K562 (cell line): Measurements from ENCODE around the gene BNC2. TPM values are rescaled to one million over a fixed set of nuclear protein-coding genes. Genes with fewer than 3 reads are reported as not detected.

Source experiments
- ATAC-seq: fragments of 200-7000 bp; cut with Tn5 transposase; 3 replicates; pipeline ENCODE4 v1.9.1; 2020; ENCODE audit warnings: moderate library complexity
- BruUV-seq: library from RNA; stranded (reverse); fragments of 400-500 nt; replicated peaks from 2 replicates; lab custom pipeline; 2021; lab: Mats Ljungman, UMichigan
- CTCF ChIA-PET: fragments of 300-600 bp; formaldehyde crosslinking; extraction: SDS; loops from one replicate; lab custom pipeline; 2021; ENCODE audit warnings: low intra/inter-chr PET ratio; lab: Yijun Ruan, JAX
- POLR2A ChIA-PET: fragments of 300-600, 350-650 bp; sonication (Branson Sonifier 250); formaldehyde crosslinking; extraction: SDS; loops from one replicate; lab custom pipeline; 2021; ENCODE audit warnings: antibody characterized with exemption, inconsistent platforms; lab: Yijun Ruan, JAX
- DNase-seq, 4 experiments: peaks; one replicate each; pipeline versions ENCODE4 v3.0.0 to v3.0.0-alpha.2; 2011 to 2018; ENCODE audit warnings: low spot score in 3 of 4, mixed read lengths in 3 of 4; ENCODE audit errors: extremely low read depth in 1 of 4
- FAIRE-seq: peaks from 2 replicates; lab custom pipeline; 2011; peaks lifted over from hg19 to GRCh38; lab: Jason Lieb, UNC
- H2AFZ ChIP-seq: 2 replicates; pipeline ENCODE4 v1.6.0; 2011; ENCODE audit warnings: low read depth, low read length, control low read depth, inconsistent platforms
- H3K27ac ChIP-seq: fragments of 200-600 bp; 3 replicates; pipeline ENCODE4 v1.8.0; 2011; ENCODE audit warnings: low read depth, mild to moderate bottlenecking, control low read depth, inconsistent platforms, low read length, moderate library complexity, mixed read lengths; ENCODE audit errors: extremely low read depth
- H3K27me3 ChIP-seq, 2 experiments: fragments of 300-600 bp in 1 of 2; 2 replicates in 1 of 2; 3 replicates in 1 of 2; pipeline versions ENCODE4 v1.6.0 to v1.8.0; 2011; ENCODE audit warnings: inconsistent platforms in 2 of 2, low read length in 2 of 2, mild to moderate bottlenecking in 1 of 2, mixed read lengths in 1 of 2, moderate library complexity in 1 of 2; ENCODE audit not compliant: control insufficient read depth in 2 of 2, insufficient read depth in 2 of 2
- H3K36me3 ChIP-seq: fragments of 300-600 bp; 3 replicates; pipeline ENCODE4 v1.8.0; 2011; ENCODE audit warnings: mild to moderate bottlenecking, low read length, inconsistent platforms; ENCODE audit not compliant: control insufficient read depth, insufficient read depth
- H3K4me1 ChIP-seq, 2 experiments: fragments of 200-600 bp in 1 of 2; replicated peaks in 1 of 2; 2 replicates in 1 of 2; 3 replicates in 1 of 2; pipeline versions ENCODE4 v1.5.1 to v1.8.0; 2011; ENCODE audit warnings: inconsistent platforms in 2 of 2, low read length in 2 of 2, mild to moderate bottlenecking in 1 of 2, mixed read lengths in 1 of 2, moderate library complexity in 1 of 2; ENCODE audit not compliant: control insufficient read depth in 2 of 2, insufficient read depth in 2 of 2
- H3K4me2 ChIP-seq: 2 replicates; pipeline ENCODE4 v1.6.1; 2011; ENCODE audit warnings: low read length, control low read depth, inconsistent platforms, mixed read lengths; ENCODE audit not compliant: insufficient read depth
- H3K4me3 ChIP-seq: fragments of 200-600 bp; sonication (generic), shearing (Covaris generic); 2 replicates; pipeline ENCODE4 v1.5.1; 2016; ENCODE audit warnings: control low read depth, inconsistent platforms
- H3K79me2 ChIP-seq: fragments of 200-600 bp; 3 replicates; pipeline ENCODE4 v1.8.0; 2011; ENCODE audit warnings: low read length, inconsistent platforms; ENCODE audit not compliant: control insufficient read depth, insufficient read depth
- H3K9ac ChIP-seq, 2 experiments: 2 replicates each; pipeline versions ENCODE4 v1.6.0 to v1.6.1; 2011; ENCODE audit warnings: low read depth in 2 of 2, low read length in 2 of 2, control low read depth in 1 of 2, inconsistent platforms in 1 of 2, mild to moderate bottlenecking in 1 of 2, mixed read lengths in 1 of 2; ENCODE audit not compliant: insufficient read depth in 1 of 2
- H3K9me1 ChIP-seq: one replicate; pipeline ENCODE4 v1.6.0; 2011; ENCODE audit warnings: inconsistent platforms, mild to moderate bottlenecking, low read length, moderate library complexity; ENCODE audit not compliant: control insufficient read depth, insufficient read depth
- H3K9me3 ChIP-seq: replicated peaks from 2 replicates; pipeline ENCODE4 v1.5.1; 2011; ENCODE audit warnings: low read depth, low read length, inconsistent platforms; ENCODE audit not compliant: control insufficient read depth, insufficient read depth
- H4K20me1 ChIP-seq: replicated peaks from 2 replicates; pipeline ENCODE4 v1.6.1; 2011; ENCODE audit warnings: low read length, inconsistent platforms, mixed read lengths; ENCODE audit not compliant: control insufficient read depth, insufficient read depth
- BACH1 ChIP-seq: fragments of 200-800 bp; sonication (Bioruptor generic); IDR thresholded peaks from 2 replicates; pipeline ENCODE4 v1.6.1; 2016; ENCODE audit warnings: missing genetic modification characterization, missing compliant biosample characterization
- HMGN3 ChIP-seq: IDR thresholded peaks from 2 replicates; pipeline ENCODE4 v1.6.1; 2011; ENCODE audit warnings: borderline replicate concordance, low read depth, mild to moderate bottlenecking, mixed read lengths, low read length; ENCODE audit not compliant: insufficient read length; ENCODE audit errors: extremely low read depth
- JUND ChIP-seq, 2 experiments: IDR thresholded peaks; 2 replicates in 1 of 2; 3 replicates in 1 of 2; pipeline ENCODE4 v1.6.1; 2011; ENCODE audit warnings: borderline replicate concordance in 2 of 2, low read depth in 2 of 2, low read length in 2 of 2, improper control_type of control experiment in 1 of 2, missing biosample characterization in 1 of 2, missing genetic modification characterization in 1 of 2, missing genetic modification reagents in 1 of 2
- PRDM10 ChIP-seq: fragments of 450-650 bp; IDR thresholded peaks from 2 replicates; pipeline ENCODE4 v1.6.1; 2018; ENCODE audit not compliant: partially characterized antibody
- SPI1 ChIP-seq: IDR thresholded peaks from 2 replicates; pipeline ENCODE4 v1.6.1; 2011; ENCODE audit warnings: low read depth, low read length, control low read depth, borderline replicate concordance
- TAF1 ChIP-seq: IDR thresholded peaks from 2 replicates; pipeline ENCODE4 v1.6.1; 2011; ENCODE audit warnings: mild to moderate bottlenecking, low read length, moderate library complexity; ENCODE audit not compliant: insufficient read depth, control insufficient read depth, severe bottlenecking; ENCODE audit errors: extremely low read depth
- ZBTB11 ChIP-seq, 3 experiments: fragments of 200-800 bp in 1 of 3; fragments of 250-450 bp in 1 of 3; fragments of 450-650 bp in 1 of 3; sonication (Bioruptor Pico) in 1 of 3; sonication (Bioruptor generic) in 1 of 3; formaldehyde crosslinking in 1 of 3; IDR thresholded peaks; 2 replicates each; pipeline versions ENCODE4 v1.6.1 to v1.8.0; 2016 to 2022; ENCODE audit warnings: mild to moderate bottlenecking in 2 of 3, missing genetic modification characterization in 2 of 3, missing compliant biosample characterization in 1 of 3, moderate library complexity in 1 of 3
- ZNF184 ChIP-seq: sonication (generic); formaldehyde crosslinking; IDR thresholded peaks from 2 replicates; pipeline ENCODE4 v1.5.0; 2020; ENCODE audit warnings: missing genetic modification reagents
- ZNF263 ChIP-seq: sonication (generic); formaldehyde crosslinking; IDR thresholded peaks from 2 replicates; pipeline ENCODE4 v1.8.0; 2022; ENCODE audit warnings: mild to moderate bottlenecking, missing genetic modification reagents, borderline replicate concordance
- ZNF766 ChIP-seq: fragments of 200-800 bp; sonication (Bioruptor generic); conservative IDR thresholded peaks from 2 replicates; pipeline ENCODE4 v1.6.1; 2016; ENCODE audit warnings: missing genetic modification characterization, missing compliant biosample characterization
- ZSCAN29 ChIP-seq: fragments of 450-650 bp; IDR thresholded peaks from 2 replicates; pipeline ENCODE4 v1.6.1; 2017
- WGBS: fragments of 100-300 bp; shearing (Covaris generic); methylation state at CpG from one replicate; pipeline ENCODE4 v1.1.6; 2016; ENCODE audit warnings: low coverage, mixed read lengths; ENCODE audit not compliant: insufficient coverage; ENCODE audit errors: missing lambda C conversion rate; 5-methylcytosine and 5-hydroxymethylcytosine counted together
- in situ Hi-C: fragments of 300-500 bp; cut with MboI; formaldehyde crosslinking; loops from 4 replicates; pipeline ENCODE4 v1.15.0; 2018; ENCODE audit warnings: inconsistent platforms, mixed read lengths
- intact Hi-C: fragments of 100-400 bp; cut with micrococcal nuclease; formaldehyde crosslinking; loops from 2 replicates; pipeline ENCODE4 v1.14.2; 2022
- polyA plus RNA-seq, 8 experiments: library from polyadenylated mRNA; depleted of rRNA in 4 of 8; stranded (reverse) in 5 of 8; unstranded in 3 of 8; fragments of >200 nt; fragmentation: Nextera tagmentation in 2 of 8; fragmentation: Illumina TruSeq in 1 of 8; extraction: Ambion mirVana in 2 of 8; extraction: Trizol in 1 of 8; gene quantifications; 2 replicates each; pipeline versions ENCODE4 v1.2.1 to v1.2.3, GENCODE V29; 2011 to 2014; ENCODE audit warnings: inconsistent platforms in 1 of 8, missing spikeins in 1 of 8
- total RNA-seq, 7 experiments: library from RNA; depleted of rRNA in 6 of 7; stranded (reverse); fragments of >200 nt in 6 of 7; fragmentation: Illumina TruSeq in 2 of 7; extraction: Trizol in 2 of 7; gene quantifications; 2 replicates each; pipeline versions ENCODE4 v1.2.1 to v1.2.3, GENCODE V29; 2011 to 2021; ENCODE audit warnings: low replicate concordance in 1 of 7
- TF ChIP-seq, protein P1 (sequence below): fragments of 250-450 bp; sonication (Bioruptor Pico); IDR thresholded peaks from 2 replicates; pipeline ENCODE4 v1.5.1; 2021; ENCODE audit warnings: mild to moderate bottlenecking

BNC2 gene
- total and polyA plus RNA-seq, 9 of the 15 experiments (the other 6 are each of a cell fraction or from before 2014, with no cell fraction given): not detected

DNA sequence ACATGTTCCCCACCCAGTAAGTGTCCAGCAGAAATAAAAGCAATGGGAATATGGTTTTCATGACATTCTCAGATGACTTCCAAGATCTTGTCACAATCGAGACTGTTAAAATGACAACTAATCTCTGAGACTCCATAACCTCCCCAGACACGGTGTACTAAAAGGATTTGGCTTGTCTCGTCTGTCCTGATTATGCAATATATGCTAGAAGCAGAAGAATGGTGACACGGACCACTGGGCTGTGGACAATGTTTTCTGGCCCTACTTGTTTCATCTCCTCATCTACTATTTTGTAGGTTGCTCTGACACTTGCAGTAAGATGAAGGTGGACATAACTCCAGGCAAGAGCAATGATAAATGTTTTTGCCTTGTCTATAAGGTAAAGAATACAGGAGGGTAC lies 56.6 kb downstream of the BNC2 start:
- H3K36me3 ChIP-seq: no peaks in the 10 kb centered on the region
- H3K4me2 ChIP-seq: no peak overlapping the region
- H3K79me2 ChIP-seq: no peaks in the 10 kb centered on the region
- intact Hi-C loops (no loop called here), in situ Hi-C loops (no loop called here)
- WGBS: 0% methylated on average over 3 of the region's 4 CpGs
- ATAC-seq (no peak), FAIRE-seq (no peak), DNase-seq (no peak)
- no peak overlapping the region for H3K4me3 ChIP-seq
- TF ChIP-seq ZNF766 (CRISPR knock-in tag) (no peak), ZNF184 (CRISPR knock-in tag) (no peak), TAF1 (no peak), SPI1 (no peak), BACH1 (tag) (no peak), ZBTB11 (CRISPR knock-in tag; IDR thresholded peaks at IDR 0.05) (no peak), JUND (IDR thresholded peaks at IDR 0.05; ENCODE audit: borderline replicate concordance, low read depth, low read length) (no peak), JUND (tag; IDR thresholded peaks at IDR 0.05; ENCODE audit: borderline replicate concordance, low read depth, low read length) (no peak), ZNF263 (CRISPR knock-in tag) (no peak), ZSCAN29 (no peak), PRDM10 (no peak), HMGN3 (no peak)
- TF ChIP-seq, protein P1, sequence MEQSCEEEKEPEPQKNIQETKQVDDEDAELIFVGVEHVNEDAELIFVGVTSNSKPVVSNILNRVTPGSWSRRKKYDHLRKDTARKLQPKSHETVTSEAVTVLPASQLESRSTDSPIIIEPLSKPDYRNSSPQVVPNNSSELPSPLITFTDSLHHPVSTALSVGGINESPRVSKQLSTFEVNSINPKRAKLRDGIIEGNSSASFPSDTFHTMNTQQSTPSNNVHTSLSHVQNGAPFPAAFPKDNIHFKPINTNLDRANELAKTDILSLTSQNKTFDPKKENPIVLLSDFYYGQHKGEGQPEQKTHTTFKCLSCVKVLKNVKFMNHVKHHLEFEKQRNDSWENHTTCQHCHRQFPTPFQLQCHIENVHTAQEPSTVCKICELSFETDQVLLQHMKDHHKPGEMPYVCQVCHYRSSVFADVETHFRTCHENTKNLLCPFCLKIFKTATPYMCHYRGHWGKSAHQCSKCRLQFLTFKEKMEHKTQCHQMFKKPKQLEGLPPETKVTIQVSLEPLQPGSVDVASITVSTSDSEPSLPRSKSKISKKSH (CRISPR knock-in tag): no peak
- H3K4me1 ChIP-seq: no peaks in the 10 kb centered on the region
- no peak overlapping the region for H2AFZ ChIP-seq
- H3K9me3 ChIP-seq: no peaks in the 10 kb centered on the region
- POLR2A ChIA-PET: no interaction called here
- H3K9me1 ChIP-seq: no peaks in the 10 kb centered on the region
- CTCF ChIA-PET: no interaction called here
- H4K20me1 ChIP-seq: no peaks in the 10 kb centered on the region
- H3K27me3 ChIP-seq: no peaks in the 10 kb centered on the region
- no peak overlapping the region for H3K9ac ChIP-seq
- BruUV-seq: no TSS peak
- no peak overlapping the region for H3K27ac ChIP-seq
